ENCODE measurements around the gene POLD2.

- TF ChIP-seq CTCF (IDR thresholded peaks at IDR 0.05) (no peak), POLR2A (IDR thresholded peaks at IDR 0.05) (no peak)
These were observed 28.3 kb downstream of the POLD2 start for GRCh38 chr7:44094883-44095592.
